Mesendoderm (in vitro differentiated cells): Measurements from ENCODE around the gene TNNI3K.

Source experiments
- DNase-seq: peaks from one replicate; pipeline ENCODE4 v3.0.0; 2013
- H2AK5ac ChIP-seq: 2 replicates; pipeline ENCODE4 v1.6.1; 2013; ENCODE audit warnings: low read length, inconsistent platforms
- H2BK120ac ChIP-seq: 2 replicates; pipeline ENCODE4 v1.6.1; 2013; ENCODE audit warnings: low read depth, mild to moderate bottlenecking, low read length, moderate library complexity, mixed read lengths
- H2BK15ac ChIP-seq: replicated peaks from 2 replicates; pipeline ENCODE4 v1.6.1; 2013; ENCODE audit warnings: low read depth, mild to moderate bottlenecking, moderate library complexity
- H2BK5ac ChIP-seq: 2 replicates; pipeline ENCODE4 v1.6.1; 2013; ENCODE audit warnings: low read length, inconsistent platforms
- H3K18ac ChIP-seq: 2 replicates; pipeline ENCODE4 v1.6.1; 2013; ENCODE audit warnings: mild to moderate bottlenecking, low read length, mixed read lengths
- H3K23ac ChIP-seq: one replicate; pipeline ENCODE4 v1.6.1; 2013; ENCODE audit warnings: low read length
- H3K27ac ChIP-seq: 2 replicates; pipeline ENCODE4 v1.5.1; 2013; ENCODE audit warnings: low read depth, mild to moderate bottlenecking, inconsistent platforms, low read length, moderate library complexity
- H3K27me3 ChIP-seq: 2 replicates; pipeline ENCODE4 v1.6.1; 2013; ENCODE audit warnings: low read length, control low read depth, mild to moderate bottlenecking, inconsistent platforms; ENCODE audit not compliant: insufficient read depth, poor library complexity
- H3K36me3 ChIP-seq: 2 replicates; pipeline ENCODE4 v1.6.1; 2013; ENCODE audit warnings: low read length, inconsistent platforms; ENCODE audit not compliant: control insufficient read depth, insufficient read depth
- H3K4ac ChIP-seq: one replicate; pipeline ENCODE4 v1.6.1; 2013; ENCODE audit warnings: low read depth, mild to moderate bottlenecking, low read length, moderate library complexity
- H3K4me1 ChIP-seq: 2 replicates; pipeline ENCODE4 v1.6.1; 2013; ENCODE audit warnings: low read depth, low read length, inconsistent platforms; ENCODE audit not compliant: control insufficient read depth
- H3K4me2 ChIP-seq: 2 replicates; pipeline ENCODE4 v1.6.1; 2013; ENCODE audit warnings: low read length
- H3K4me3 ChIP-seq: 2 replicates; pipeline ENCODE4 v1.5.1; 2013; ENCODE audit warnings: mild to moderate bottlenecking, low read length
- H3K56ac ChIP-seq: one replicate; pipeline ENCODE4 v1.6.1; 2013; ENCODE audit warnings: low read length
- H3K79me1 ChIP-seq: 2 replicates; pipeline ENCODE4 v1.6.1; 2013; ENCODE audit warnings: low read length, inconsistent platforms
- H3K79me2 ChIP-seq: 2 replicates; pipeline ENCODE4 v1.6.1; 2013; ENCODE audit warnings: mild to moderate bottlenecking, low read length; ENCODE audit not compliant: control insufficient read depth, insufficient read depth
- H3K9ac ChIP-seq: 2 replicates; pipeline ENCODE4 v1.6.1; 2013; ENCODE audit warnings: low read length, inconsistent platforms
- H4K5ac ChIP-seq: one replicate; pipeline ENCODE4 v1.6.1; 2013; ENCODE audit warnings: low read length
- H4K8ac ChIP-seq: one replicate; pipeline ENCODE4 v1.6.1; 2013; ENCODE audit warnings: low read depth, mild to moderate bottlenecking, control low read depth, low read length, moderate library complexity
- WGBS: extraction: QIAGEN DNeasy Blood & Tissue Kit; methylation state at CpG from one replicate; pipeline ENCODE4 v1.1.7; 2013; ENCODE audit warnings: low lambda C conversion rate, missing lambda C conversion rate; ENCODE audit not compliant: insufficient coverage; ENCODE audit errors: extremely low coverage; 5-methylcytosine and 5-hydroxymethylcytosine counted together

TNNI3K gene

DNA sequence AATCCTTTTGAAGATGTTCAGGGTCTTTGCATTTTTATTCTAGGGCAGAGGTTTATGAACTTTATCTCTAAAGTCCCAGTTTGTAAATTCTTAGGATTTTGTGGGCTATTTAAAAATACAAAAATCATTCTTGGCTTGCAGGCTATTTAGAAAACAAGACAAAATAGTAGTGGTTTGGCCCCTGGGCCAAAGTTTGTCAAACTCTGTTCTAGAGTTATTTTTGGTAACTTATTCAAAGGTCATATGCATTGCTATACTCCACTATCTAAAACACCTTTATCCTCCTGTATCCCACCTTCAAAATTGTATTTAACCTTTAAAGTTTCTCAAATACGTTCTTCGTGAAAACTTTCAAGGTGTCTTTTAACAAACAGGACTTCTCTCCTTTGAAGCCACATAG lies 352.7 kb downstream of the TNNI3K start:
- no peak overlapping the region for H3K4me3 ChIP-seq
- no peak for DNase-seq
- H3K79me1 ChIP-seq, result no peaks in the 10 kb centered on the region
- H2BK15ac ChIP-seq, result no peak overlapping the region
- H3K27me3 ChIP-seq, result no peaks in the 10 kb centered on the region
- H4K8ac ChIP-seq, result no peak overlapping the region
- no peak overlapping the region for H2BK5ac ChIP-seq
- no peak overlapping the region for H3K9ac ChIP-seq
- H2AK5ac ChIP-seq, result no peak overlapping the region
- H3K4me2 ChIP-seq, result no peak overlapping the region
- H3K18ac ChIP-seq, result no peak overlapping the region
- no peak overlapping the region for H3K4ac ChIP-seq
- H3K4me1 ChIP-seq, result no peaks in the 10 kb centered on the region
- H3K56ac ChIP-seq, result no peak overlapping the region
- H2BK120ac ChIP-seq, result no peak overlapping the region
- no peaks in the 10 kb centered on the region for H3K36me3 ChIP-seq
- no peak overlapping the region for H3K23ac ChIP-seq
- WGBS, result no CpG with 5 or more reads among the region's 2 CpGs
- no peak overlapping the region for H4K5ac ChIP-seq
- no peak overlapping the region for H3K27ac ChIP-seq
- H3K79me2 ChIP-seq, result no peaks in the 10 kb centered on the region

GRCh38 chr1:74590288-74590687 lies 355.1 kb downstream of the TNNI3K start:
- Histone ChIP-seq H3K18ac (no peak overlapping the region), H2AK5ac (no peak overlapping the region), H3K36me3 (no peaks in the 10 kb centered on the region), H3K79me2 (no peaks in the 10 kb centered on the region), H3K23ac (no peak overlapping the region), H3K56ac (no peak overlapping the region), H2BK15ac (no peak overlapping the region), H3K27ac (no peak overlapping the region), H3K4me1 (no peaks in the 10 kb centered on the region), H3K4me3 (no peak overlapping the region), H2BK5ac (no peak overlapping the region), H4K8ac (no peak overlapping the region), H3K27me3 (no peaks in the 10 kb centered on the region), H3K79me1 (no peaks in the 10 kb centered on the region), H4K5ac (no peak overlapping the region), H3K4me2 (no peak overlapping the region), H3K4ac (no peak overlapping the region), H2BK120ac (no peak overlapping the region), H3K9ac (no peak overlapping the region)
- no peak for DNase-seq
- WGBS, result no CpG with 5 or more reads among the region's 5 CpGs

GRCh38 chr1:74591949-74592348 lies 356.8 kb downstream of the TNNI3K start:
- H3K36me3 ChIP-seq, result no peaks in the 10 kb centered on the region
- H3K4me2 ChIP-seq, result no peak overlapping the region
- no peak for DNase-seq
- H3K27ac ChIP-seq, result no peak overlapping the region
- H2BK5ac ChIP-seq, result no peak overlapping the region
- H4K8ac ChIP-seq, result no peak overlapping the region
- no peak overlapping the region for H2BK120ac ChIP-seq
- H3K4me1 ChIP-seq, result no peaks in the 10 kb centered on the region
- H3K79me1 ChIP-seq, result no peaks in the 10 kb centered on the region
- H3K27me3 ChIP-seq, result no peaks in the 10 kb centered on the region
- WGBS, result no CpG with 5 or more reads among the region's 2 CpGs
- H3K79me2 ChIP-seq, result no peaks in the 10 kb centered on the region
- no peak overlapping the region for H2BK15ac ChIP-seq
- no peak overlapping the region for H2AK5ac ChIP-seq
- no peak overlapping the region for H4K5ac ChIP-seq
- no peak overlapping the region for H3K9ac ChIP-seq
- no peak overlapping the region for H3K18ac ChIP-seq
- no peak overlapping the region for H3K56ac ChIP-seq
- no peak overlapping the region for H3K4ac ChIP-seq
- no peak overlapping the region for H3K4me3 ChIP-seq
- no peak overlapping the region for H3K23ac ChIP-seq

DNA sequence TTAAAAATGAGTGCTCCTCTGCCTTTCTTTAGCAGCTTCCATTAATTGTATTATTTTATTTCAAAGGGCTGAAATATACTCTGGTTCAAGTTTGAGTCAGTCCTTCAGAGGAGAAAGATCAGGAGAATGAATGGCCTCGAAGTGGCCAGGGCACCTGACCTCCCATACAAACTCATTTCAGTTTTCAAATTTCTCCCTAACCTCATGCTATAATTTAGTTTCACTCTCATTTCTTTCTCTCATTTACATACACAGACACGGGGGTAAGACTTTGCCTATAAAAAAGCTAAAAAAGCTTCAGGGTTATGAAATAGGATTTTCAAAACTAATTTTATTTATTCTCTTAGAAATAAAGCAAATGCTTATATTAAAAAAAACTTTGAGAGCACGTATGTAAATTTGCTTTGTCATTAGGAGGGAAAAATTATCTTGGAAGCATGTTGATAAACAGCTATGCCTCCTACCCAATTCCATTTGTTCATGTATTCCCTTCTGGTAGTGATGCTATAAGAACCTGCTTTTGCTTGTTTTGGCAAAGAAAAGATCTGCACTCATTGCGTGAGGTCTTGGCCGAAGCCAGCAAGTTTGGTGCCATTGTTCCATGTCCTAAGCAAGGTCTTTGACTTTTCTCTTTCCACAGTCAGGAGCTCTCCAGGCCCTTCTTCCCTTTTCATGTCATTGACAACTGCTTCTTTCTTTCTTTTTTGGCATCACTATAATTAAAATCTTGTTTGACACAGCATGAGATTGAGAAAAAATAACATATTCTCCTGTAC lies 357.6 kb downstream of the TNNI3K start:
- H4K5ac ChIP-seq, result no peak overlapping the region
- no peaks in the 10 kb centered on the region for H3K27me3 ChIP-seq
- no CpG with 5 or more reads among the region's 5 CpGs for WGBS
- no peak overlapping the region for H3K23ac ChIP-seq
- no peaks in the 10 kb centered on the region for H3K4me1 ChIP-seq
- H3K36me3 ChIP-seq, result no peaks in the 10 kb centered on the region
- no peak overlapping the region for H3K4me3 ChIP-seq
- no peak overlapping the region for H2BK15ac ChIP-seq
- H4K8ac ChIP-seq, result no peak overlapping the region
- H3K79me1 ChIP-seq, result no peaks in the 10 kb centered on the region
- H3K4ac ChIP-seq, result no peak overlapping the region
- H2BK120ac ChIP-seq, result no peak overlapping the region
- H2AK5ac ChIP-seq, result no peak overlapping the region
- H2BK5ac ChIP-seq, result no peak overlapping the region
- no peak overlapping the region for H3K9ac ChIP-seq
- H3K27ac ChIP-seq, result no peak overlapping the region
- no peak overlapping the region for H3K4me2 ChIP-seq
- no peaks in the 10 kb centered on the region for H3K79me2 ChIP-seq
- no peak overlapping the region for H3K18ac ChIP-seq
- H3K56ac ChIP-seq, result no peak overlapping the region
- no peak for DNase-seq
